ENCODE results near the gene VARS2.
A peak's percentile ranks its signal among the peaks of the same experiment; 100 is the strongest.

Gene VARS2

DNA sequence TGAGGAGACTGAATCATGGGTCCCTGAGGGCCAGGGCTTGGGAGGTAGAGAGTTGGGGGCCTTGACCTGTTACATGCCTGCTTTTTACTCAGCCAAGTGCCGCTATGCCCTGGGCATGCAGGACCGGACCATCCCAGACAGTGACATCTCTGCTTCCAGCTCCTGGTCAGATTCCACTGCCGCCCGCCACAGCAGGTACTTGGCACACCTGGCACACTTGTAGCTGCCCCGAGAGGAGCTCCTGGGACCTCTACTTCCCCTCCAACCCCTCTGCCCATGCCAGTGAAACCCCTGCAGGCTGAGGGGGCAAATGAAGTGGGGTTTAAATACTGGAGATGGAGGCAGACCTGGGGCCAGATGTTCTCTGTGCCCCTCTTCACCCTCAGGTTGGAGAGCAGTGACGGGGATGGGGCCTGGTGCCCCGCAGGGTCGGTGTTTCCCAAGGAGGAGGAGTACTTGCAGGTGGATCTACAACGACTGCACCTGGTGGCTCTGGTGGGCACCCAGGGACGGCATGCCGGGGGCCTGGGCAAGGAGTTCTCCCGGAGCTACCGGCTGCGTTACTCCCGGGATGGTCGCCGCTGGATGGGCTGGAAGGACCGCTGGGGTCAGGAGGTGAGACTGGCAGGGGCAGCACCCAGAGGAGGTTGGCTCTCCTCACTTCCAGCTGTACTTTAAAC lies 25.1 kb upstream of the VARS2 start:
- TF ChIP-seq, protein P1, sequence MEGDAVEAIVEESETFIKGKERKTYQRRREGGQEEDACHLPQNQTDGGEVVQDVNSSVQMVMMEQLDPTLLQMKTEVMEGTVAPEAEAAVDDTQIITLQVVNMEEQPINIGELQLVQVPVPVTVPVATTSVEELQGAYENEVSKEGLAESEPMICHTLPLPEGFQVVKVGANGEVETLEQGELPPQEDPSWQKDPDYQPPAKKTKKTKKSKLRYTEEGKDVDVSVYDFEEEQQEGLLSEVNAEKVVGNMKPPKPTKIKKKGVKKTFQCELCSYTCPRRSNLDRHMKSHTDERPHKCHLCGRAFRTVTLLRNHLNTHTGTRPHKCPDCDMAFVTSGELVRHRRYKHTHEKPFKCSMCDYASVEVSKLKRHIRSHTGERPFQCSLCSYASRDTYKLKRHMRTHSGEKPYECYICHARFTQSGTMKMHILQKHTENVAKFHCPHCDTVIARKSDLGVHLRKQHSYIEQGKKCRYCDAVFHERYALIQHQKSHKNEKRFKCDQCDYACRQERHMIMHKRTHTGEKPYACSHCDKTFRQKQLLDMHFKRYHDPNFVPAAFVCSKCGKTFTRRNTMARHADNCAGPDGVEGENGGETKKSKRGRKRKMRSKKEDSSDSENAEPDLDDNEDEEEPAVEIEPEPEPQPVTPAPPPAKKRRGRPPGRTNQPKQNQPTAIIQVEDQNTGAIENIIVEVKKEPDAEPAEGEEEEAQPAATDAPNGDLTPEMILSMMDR (IDR thresholded peaks at IDR 0.05; ENCODE audit: unreplicated experiment in 3 of 3), result no peak
- Mint-ChIP-seq H3K27me3 (ENCODE audit: low read depth) (no peaks in the 10 kb centered on the region), H3K4me3 (no peak overlapping the region), H3K9me3 (no peaks in the 10 kb centered on the region), H3K27ac (peak overlapping the region in 1 of 3 experiments; percentile 95), H3K36me3 (ENCODE audit: low read depth) (peaks cover 38% of the 10 kb centered on the region), H3K4me1 (peaks cover 51% of the 10 kb centered on the region)

DNA sequence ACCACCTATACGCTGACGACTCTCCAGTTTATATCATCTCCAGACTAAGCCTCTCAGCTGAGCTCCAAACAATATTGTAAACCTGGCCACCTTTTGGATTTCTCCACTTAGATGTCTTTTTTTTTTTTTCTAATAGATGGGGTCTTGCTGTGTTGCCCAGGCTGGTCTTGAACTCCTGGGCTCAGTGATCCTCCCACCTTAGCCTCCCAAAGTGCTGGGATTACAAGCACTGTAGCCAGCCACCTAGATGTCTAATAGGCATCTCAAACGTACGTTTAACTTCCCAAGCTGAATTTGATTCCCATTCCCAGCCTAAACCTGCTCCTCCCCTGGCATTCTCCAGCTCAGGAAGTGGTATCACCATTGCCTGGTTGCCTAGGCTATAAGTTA lies 24.5 kb upstream of the VARS2 start:
- Mint-ChIP-seq H3K4me3 (peak overlapping the region in 2 of 3 experiments; percentile 20 to 33), H3K27me3 (ENCODE audit: low read depth) (no peaks in the 10 kb centered on the region), H3K36me3 (ENCODE audit: low read depth) (peaks cover 43% of the 10 kb centered on the region), H3K9me3 (no peaks in the 10 kb centered on the region), H3K27ac (peak overlapping the region in 1 of 3 experiments; percentile 73), H3K4me1 (peaks cover 51% of the 10 kb centered on the region)
- TF ChIP-seq, protein P1 (IDR thresholded peaks at IDR 0.05; ENCODE audit: unreplicated experiment in 3 of 3), result no peak

GRCh38 chr6:30889921-30890645 lies 24.0 kb upstream of the VARS2 start:
- peak overlapping the region; percentile 31 to 73 (median 57) for H3K27ac Mint-ChIP-seq
- H3K4me3 Mint-ChIP-seq, result peak overlapping the region in 2 of 3 experiments; percentile 20 to 33
- H3K27me3 Mint-ChIP-seq (ENCODE audit: low read depth), result no peaks in the 10 kb centered on the region
- TF ChIP-seq, protein P1 (IDR thresholded peaks at IDR 0.05; ENCODE audit: unreplicated experiment in 3 of 3), result no peak
- H3K36me3 Mint-ChIP-seq (ENCODE audit: low read depth), result peaks cover 49% of the 10 kb centered on the region
- peaks cover 55% of the 10 kb centered on the region for H3K4me1 Mint-ChIP-seq
- no peaks in the 10 kb centered on the region for H3K9me3 Mint-ChIP-seq

GRCh38 chr6:30890646-30891449 lies 23.2 kb upstream of the VARS2 start:
- TF ChIP-seq, protein P1 (IDR thresholded peaks at IDR 0.05; ENCODE audit: unreplicated experiment in 3 of 3), result no peak
- no peaks in the 10 kb centered on the region for H3K9me3 Mint-ChIP-seq
- peaks cover 54% of the 10 kb centered on the region for H3K36me3 Mint-ChIP-seq (ENCODE audit: low read depth)
- peak overlapping the region in 1 of 3 experiments; percentile 73 for H3K27ac Mint-ChIP-seq
- H3K27me3 Mint-ChIP-seq (ENCODE audit: low read depth), result no peaks in the 10 kb centered on the region
- peaks cover 49% of the 10 kb centered on the region for H3K4me1 Mint-ChIP-seq
- no peak overlapping the region for H3K4me3 Mint-ChIP-seq

- Mint-ChIP-seq H3K36me3 (ENCODE audit: low read depth) (peaks cover 58% of the 10 kb centered on the region), H3K9me3 (no peaks in the 10 kb centered on the region), H3K4me1 (peaks cover 45% of the 10 kb centered on the region), H3K27me3 (ENCODE audit: low read depth) (no peaks in the 10 kb centered on the region), H3K4me3 (no peak overlapping the region), H3K27ac (no peak overlapping the region)
- TF ChIP-seq, protein P1 (IDR thresholded peaks at IDR 0.05; ENCODE audit: unreplicated experiment in 3 of 3), result no peak
Measured at GRCh38 chr6:30891450-30891723, 22.7 kb upstream of the VARS2 start.

All from nephron (organoid).